Progenitor cell of endocrine pancreas (in vitro differentiated cells): ENCODE results near the gene SUCLG2. TPM values are rescaled to one million over a fixed set of nuclear protein-coding genes. Genes with fewer than 3 reads are reported as not detected.

ENCODE experiments used
- DNase-seq: peaks from one replicate; pipeline ENCODE4 v3.0.0; 2021; ENCODE audit warnings: low spot score; ENCODE audit not compliant: unreplicated experiment
- H3K27ac Mint-ChIP-seq: 2 replicates; pipeline ENCODE4 v1.8.0; 2021; ENCODE audit warnings: mild to moderate bottlenecking, moderate library complexity, mixed read lengths
- H3K27me3 Mint-ChIP-seq: 2 replicates; pipeline ENCODE4 v1.8.0; 2021; ENCODE audit warnings: mixed read lengths
- H3K36me3 Mint-ChIP-seq: 2 replicates; pipeline ENCODE4 v1.8.0; 2022; ENCODE audit warnings: mixed read lengths; ENCODE audit not compliant: insufficient read depth
- H3K4me1 Mint-ChIP-seq: 2 replicates; pipeline ENCODE4 v1.8.0; 2021; ENCODE audit warnings: low read depth, mixed read lengths
- H3K4me3 Mint-ChIP-seq: 2 replicates; pipeline ENCODE4 v1.8.0; 2021; ENCODE audit warnings: low read depth, mild to moderate bottlenecking, moderate library complexity, mixed read lengths
- H3K9me3 Mint-ChIP-seq: 2 replicates; pipeline ENCODE4 v1.8.0; 2021; ENCODE audit warnings: low read depth, mixed read lengths
- total RNA-seq: library from RNA; stranded (reverse); gene quantifications from 2 replicates; pipeline ENCODE4 v1.2.1, GENCODE V29; 2021
- TF ChIP-seq, protein P1 (sequence below): fragments of 200-600 bp; sonication (generic); IDR thresholded peaks from one replicate; pipeline ENCODE4 v1.5.0; 2021; ENCODE audit warnings: antibody characterized with exemption, mild to moderate bottlenecking; ENCODE audit not compliant: unreplicated experiment

SUCLG2 gene
- total RNA-seq, 1 donor from 2014 or later = 41.1 TPM

GRCh38 chr3:67388738-67389137, 265.7 kb downstream of the SUCLG2 start:
- DNase-seq = no peak
- Mint-ChIP-seq H3K27ac (no peak overlapping the region), H3K9me3 (peaks cover 3% of the 10 kb centered on the region), H3K4me3 (no peak overlapping the region), H3K36me3 (peaks cover 8% of the 10 kb centered on the region), H3K27me3 (no peaks in the 10 kb centered on the region), H3K4me1 (no peaks in the 10 kb centered on the region)
- TF ChIP-seq, protein P1, sequence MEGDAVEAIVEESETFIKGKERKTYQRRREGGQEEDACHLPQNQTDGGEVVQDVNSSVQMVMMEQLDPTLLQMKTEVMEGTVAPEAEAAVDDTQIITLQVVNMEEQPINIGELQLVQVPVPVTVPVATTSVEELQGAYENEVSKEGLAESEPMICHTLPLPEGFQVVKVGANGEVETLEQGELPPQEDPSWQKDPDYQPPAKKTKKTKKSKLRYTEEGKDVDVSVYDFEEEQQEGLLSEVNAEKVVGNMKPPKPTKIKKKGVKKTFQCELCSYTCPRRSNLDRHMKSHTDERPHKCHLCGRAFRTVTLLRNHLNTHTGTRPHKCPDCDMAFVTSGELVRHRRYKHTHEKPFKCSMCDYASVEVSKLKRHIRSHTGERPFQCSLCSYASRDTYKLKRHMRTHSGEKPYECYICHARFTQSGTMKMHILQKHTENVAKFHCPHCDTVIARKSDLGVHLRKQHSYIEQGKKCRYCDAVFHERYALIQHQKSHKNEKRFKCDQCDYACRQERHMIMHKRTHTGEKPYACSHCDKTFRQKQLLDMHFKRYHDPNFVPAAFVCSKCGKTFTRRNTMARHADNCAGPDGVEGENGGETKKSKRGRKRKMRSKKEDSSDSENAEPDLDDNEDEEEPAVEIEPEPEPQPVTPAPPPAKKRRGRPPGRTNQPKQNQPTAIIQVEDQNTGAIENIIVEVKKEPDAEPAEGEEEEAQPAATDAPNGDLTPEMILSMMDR = no peak

DNA sequence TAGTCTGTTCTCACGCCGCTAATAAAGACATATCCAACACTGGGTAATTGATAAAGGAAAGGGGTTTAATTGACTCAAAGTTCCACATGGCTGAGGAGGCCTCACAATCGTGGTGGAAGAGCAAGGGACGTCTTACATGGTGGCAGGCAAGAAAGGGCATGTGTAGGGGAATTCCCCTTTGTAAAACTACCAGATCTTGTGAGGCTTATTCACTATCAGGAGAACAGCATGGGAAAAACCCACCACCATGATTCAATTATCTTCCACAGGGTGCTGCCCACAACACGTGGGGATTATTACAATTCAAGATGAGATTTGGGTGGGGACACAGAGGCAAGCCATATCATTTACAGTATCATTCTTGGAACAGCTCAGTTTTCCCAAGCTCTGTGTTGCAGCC, 268.0 kb downstream of the SUCLG2 start:
- H3K27me3 Mint-ChIP-seq = no peaks in the 10 kb centered on the region
- no peak overlapping the region for H3K4me3 Mint-ChIP-seq
- no peaks in the 10 kb centered on the region for H3K9me3 Mint-ChIP-seq

GRCh38 chr3:67384760-67385397, 269.5 kb downstream of the SUCLG2 start:
- no peak overlapping the region for H3K27ac Mint-ChIP-seq
- H3K4me1 Mint-ChIP-seq = no peaks in the 10 kb centered on the region
- peak; percentile 39 for DNase-seq
- peaks cover 1% of the 10 kb centered on the region for H3K36me3 Mint-ChIP-seq
- TF ChIP-seq, protein P1 = peak; percentile 85
- no peak overlapping the region for H3K4me3 Mint-ChIP-seq
- H3K9me3 Mint-ChIP-seq = no peaks in the 10 kb centered on the region
- no peaks in the 10 kb centered on the region for H3K27me3 Mint-ChIP-seq

More for the DNA sequence above, 268.0 kb downstream of the SUCLG2 start:
- Mint-ChIP-seq H3K36me3 (peaks cover 1% of the 10 kb centered on the region), H3K27ac (no peak overlapping the region), H3K4me1 (no peaks in the 10 kb centered on the region)
- TF ChIP-seq, protein P1 = no peak
- no peak for DNase-seq

DNA sequence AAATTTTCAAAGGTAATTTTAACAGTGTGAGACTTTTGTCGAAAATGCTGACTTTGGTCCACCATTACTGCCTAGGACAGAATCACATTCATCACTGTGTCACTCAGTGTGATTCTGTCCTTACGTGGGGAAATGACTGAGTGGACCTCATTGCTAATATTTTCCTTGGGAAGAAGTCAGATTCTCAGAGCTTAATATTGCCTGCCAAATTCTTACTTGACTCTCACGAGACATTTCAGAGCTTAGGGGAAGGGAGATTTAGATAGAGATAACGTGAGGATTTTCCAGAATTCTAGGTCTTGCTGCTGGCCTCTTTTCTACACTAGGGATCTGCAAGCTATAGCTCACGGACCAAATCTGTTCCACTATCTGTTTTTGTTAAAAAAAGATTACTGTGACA, 270.4 kb downstream of the SUCLG2 start:
- Mint-ChIP-seq H3K27me3 (no peaks in the 10 kb centered on the region), H3K9me3 (no peaks in the 10 kb centered on the region), H3K4me1 (no peaks in the 10 kb centered on the region), H3K36me3 (peaks cover 4% of the 10 kb centered on the region), H3K4me3 (no peak overlapping the region), H3K27ac (no peak overlapping the region)
- no peak for DNase-seq
- TF ChIP-seq, protein P1 = no peak

DNA sequence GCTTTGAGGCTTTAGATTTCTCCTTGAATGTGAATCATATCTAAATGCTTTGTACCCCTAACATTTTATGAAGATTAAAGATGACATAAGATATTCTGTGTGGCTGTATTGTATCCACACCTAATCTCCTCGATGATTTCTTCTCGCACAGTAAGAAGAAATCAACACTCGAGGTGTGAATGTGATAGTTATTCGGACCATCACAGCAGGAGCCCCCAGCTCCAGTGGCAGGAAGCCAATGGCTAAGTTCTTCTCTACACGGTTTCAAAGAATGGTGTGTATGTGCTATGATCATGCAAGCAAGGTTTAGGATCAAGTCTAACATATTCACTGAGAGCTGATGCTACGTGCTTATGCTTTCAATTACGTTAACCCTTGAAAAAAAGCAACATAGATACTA, 271.0 kb downstream of the SUCLG2 start:
- TF ChIP-seq, protein P1 = no peak
- DNase-seq = no peak
- no peak overlapping the region for H3K4me3 Mint-ChIP-seq

More for the DNA sequence above, 271.0 kb downstream of the SUCLG2 start:
- H3K36me3 Mint-ChIP-seq = peaks cover 2% of the 10 kb centered on the region
- H3K9me3 Mint-ChIP-seq = no peaks in the 10 kb centered on the region
- no peak overlapping the region for H3K27ac Mint-ChIP-seq
- H3K4me1 Mint-ChIP-seq = no peaks in the 10 kb centered on the region
- no peaks in the 10 kb centered on the region for H3K27me3 Mint-ChIP-seq
